OCI-LY3 (cell line): ENCODE results near the gene PTPRT.

Source experiments
- EZH2phosphoT487 ChIP-seq: fragments of 200-600 bp; shearing (Covaris generic); IDR thresholded peaks from 2 replicates; pipeline ENCODE4 v1.6.1; 2018; ENCODE audit warnings: antibody characterized with exemption, mixed run types, low read depth
- TF ChIP-seq, protein P1 (sequence below): fragments of 200-600, 300-600 bp; sonication (generic); IDR thresholded peaks from 2 replicates; pipeline ENCODE4 v1.5.1; 2014; ENCODE audit warnings: antibody characterized with exemption, low read length, low read depth

DNA sequence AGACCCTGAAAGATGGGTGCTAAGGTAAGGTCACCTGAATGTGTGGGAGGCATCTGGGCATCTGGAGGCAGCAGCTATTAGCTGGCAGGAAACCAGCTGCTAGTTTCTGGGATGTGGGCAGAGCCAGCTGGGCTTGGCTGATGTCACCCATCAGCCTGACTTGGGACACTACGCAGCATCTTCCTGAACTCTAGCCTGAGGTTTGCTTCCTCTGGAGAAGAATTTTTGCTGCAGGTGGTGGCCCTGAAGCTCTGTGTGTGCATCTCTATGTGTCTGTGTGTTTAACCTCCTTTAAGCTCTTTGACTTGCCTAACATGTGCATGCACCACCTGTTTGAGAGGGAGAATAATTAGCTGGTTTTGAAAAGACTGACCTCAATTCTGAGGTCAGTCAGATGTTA, 1106.4 kb downstream of the PTPRT start:
- TF ChIP-seq, protein P1, sequence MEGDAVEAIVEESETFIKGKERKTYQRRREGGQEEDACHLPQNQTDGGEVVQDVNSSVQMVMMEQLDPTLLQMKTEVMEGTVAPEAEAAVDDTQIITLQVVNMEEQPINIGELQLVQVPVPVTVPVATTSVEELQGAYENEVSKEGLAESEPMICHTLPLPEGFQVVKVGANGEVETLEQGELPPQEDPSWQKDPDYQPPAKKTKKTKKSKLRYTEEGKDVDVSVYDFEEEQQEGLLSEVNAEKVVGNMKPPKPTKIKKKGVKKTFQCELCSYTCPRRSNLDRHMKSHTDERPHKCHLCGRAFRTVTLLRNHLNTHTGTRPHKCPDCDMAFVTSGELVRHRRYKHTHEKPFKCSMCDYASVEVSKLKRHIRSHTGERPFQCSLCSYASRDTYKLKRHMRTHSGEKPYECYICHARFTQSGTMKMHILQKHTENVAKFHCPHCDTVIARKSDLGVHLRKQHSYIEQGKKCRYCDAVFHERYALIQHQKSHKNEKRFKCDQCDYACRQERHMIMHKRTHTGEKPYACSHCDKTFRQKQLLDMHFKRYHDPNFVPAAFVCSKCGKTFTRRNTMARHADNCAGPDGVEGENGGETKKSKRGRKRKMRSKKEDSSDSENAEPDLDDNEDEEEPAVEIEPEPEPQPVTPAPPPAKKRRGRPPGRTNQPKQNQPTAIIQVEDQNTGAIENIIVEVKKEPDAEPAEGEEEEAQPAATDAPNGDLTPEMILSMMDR = no peak
- no peak for TF ChIP-seq EZH2phosphoT487
